A673 (cell line): Measurements from ENCODE around the gene ZNF516.

Experiments
- EZH2 ChIP-seq: fragments of 200-600 bp; sonication (generic); IDR thresholded peaks from 2 replicates; pipeline ENCODE4 v1.6.1; 2017; ENCODE audit warnings: borderline replicate concordance, low read depth, mild to moderate bottlenecking, mixed read lengths, antibody characterized with exemption, low read length; ENCODE audit not compliant: poor library complexity, severe bottlenecking
- TF ChIP-seq, protein P1 (sequence below): fragments of 300-800, 200-600 bp; sonication (generic); conservative IDR thresholded peaks from 2 replicates; pipeline ENCODE4 v1.5.1; 2017; ENCODE audit warnings: low read depth, mild to moderate bottlenecking, antibody characterized with exemption, low read length, moderate library complexity, mixed read lengths

DNA sequence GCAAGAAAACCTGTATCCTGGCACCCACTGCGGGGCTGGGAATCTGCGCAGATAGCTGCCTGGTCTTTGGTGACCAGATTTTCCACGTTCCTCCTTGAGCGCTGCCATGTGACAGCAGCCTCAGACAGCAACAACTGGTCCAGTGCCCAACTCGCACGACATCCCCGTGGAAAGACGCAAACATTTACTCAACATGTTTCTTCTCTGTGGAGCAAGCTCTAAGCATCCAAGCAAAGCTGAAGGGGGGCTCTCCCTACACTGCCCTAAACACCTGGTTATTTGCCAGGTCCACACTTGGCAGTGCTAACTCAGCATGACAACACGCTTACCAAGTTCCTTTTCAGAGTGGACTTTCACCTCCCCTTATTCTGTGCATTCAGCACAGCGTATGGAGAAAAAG, 11.3 kb downstream of the ZNF516 start:
- TF ChIP-seq, protein P1, sequence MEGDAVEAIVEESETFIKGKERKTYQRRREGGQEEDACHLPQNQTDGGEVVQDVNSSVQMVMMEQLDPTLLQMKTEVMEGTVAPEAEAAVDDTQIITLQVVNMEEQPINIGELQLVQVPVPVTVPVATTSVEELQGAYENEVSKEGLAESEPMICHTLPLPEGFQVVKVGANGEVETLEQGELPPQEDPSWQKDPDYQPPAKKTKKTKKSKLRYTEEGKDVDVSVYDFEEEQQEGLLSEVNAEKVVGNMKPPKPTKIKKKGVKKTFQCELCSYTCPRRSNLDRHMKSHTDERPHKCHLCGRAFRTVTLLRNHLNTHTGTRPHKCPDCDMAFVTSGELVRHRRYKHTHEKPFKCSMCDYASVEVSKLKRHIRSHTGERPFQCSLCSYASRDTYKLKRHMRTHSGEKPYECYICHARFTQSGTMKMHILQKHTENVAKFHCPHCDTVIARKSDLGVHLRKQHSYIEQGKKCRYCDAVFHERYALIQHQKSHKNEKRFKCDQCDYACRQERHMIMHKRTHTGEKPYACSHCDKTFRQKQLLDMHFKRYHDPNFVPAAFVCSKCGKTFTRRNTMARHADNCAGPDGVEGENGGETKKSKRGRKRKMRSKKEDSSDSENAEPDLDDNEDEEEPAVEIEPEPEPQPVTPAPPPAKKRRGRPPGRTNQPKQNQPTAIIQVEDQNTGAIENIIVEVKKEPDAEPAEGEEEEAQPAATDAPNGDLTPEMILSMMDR = no peak
- no peak for TF ChIP-seq EZH2
